NCI-H1694 treated with DMSO at 0.1 percent for 48 hours (cell line): Measurements from ENCODE around the gene DCLK1.
A peak's percentile ranks its signal among the peaks of the same experiment; 100 is the strongest.

ENCODE experiments used
- DNase-seq: peaks from one replicate; lab custom pipeline; 2025; lab: John Stamatoyannopoulos, UW

Gene DCLK1

DNA sequence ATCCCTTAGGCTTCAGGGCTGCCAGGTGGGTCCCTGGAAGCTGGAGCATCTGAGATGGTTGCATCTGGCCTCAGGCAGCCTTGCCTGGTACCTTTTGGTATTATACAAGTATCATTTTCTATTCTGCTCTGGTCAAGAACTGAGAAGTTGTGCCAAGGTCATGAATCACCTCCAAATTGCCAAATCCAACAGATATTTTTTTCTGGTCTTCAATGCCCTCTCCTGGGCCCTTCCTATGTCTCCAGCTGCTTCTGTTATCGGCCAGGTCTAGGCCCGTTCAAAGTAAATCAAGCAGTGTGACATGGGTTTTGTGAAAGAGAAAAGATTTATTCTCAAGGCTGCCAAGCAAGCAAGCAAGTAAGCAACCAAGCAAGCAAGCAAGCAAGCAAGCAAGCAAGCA is 383.6 kb downstream of the DCLK1 start:
- DNase-seq, result no peak

DNA sequence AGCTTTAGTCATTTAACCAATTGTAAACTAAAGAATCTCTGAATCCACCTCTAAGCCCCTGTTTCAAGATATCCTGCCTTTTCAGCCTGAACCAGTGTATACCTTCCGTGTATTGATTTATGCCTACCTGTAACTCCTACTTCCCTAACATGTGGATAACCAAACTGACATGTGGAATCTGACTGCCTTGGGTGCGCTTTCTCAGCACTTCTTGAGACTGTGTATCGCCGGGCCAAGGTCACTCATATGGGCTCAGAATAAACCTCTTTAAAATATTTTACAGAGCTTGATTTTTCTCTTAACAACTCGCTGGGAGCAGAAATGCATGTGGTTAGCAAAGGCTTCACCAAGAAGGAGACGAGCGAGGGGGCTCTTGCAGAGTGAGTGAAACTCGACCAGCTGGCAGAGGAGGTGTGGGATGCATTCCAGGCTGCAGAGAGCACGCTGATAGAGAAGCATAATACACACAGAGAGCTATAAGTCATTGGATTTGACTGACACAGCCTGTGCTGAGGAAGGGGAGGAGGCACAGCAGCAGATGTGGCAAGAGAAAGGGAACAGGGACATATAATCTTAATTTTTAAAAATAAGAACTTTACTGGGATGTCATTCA is 386.5 kb downstream of the DCLK1 start:
- DNase-seq, result peak; percentile 62

- no peak for DNase-seq
Observed at GRCh38 chr13:35744144-35744543, 387.0 kb downstream of the DCLK1 start.

DNA sequence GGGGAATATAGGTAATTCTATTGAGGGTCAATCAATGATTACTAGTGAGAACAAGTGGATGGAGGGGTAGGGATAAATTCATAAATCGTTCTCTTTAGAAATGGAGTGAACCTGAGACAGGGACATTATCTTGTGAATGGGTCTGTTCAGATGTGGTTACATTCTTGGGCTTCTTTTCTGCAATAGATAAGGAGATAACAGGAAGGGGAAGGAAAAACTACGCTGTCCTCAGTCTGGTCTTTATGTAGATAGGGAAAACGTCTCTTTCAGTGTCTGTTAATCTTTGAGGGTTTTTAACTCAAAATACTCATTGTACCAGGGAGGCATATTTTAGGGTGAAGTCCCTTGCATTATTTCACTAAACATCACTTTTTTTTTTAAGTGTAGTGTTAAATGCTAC is 388.0 kb downstream of the DCLK1 start:
- DNase-seq, result no peak

- DNase-seq, result no peak
Observed at GRCh38 chr13:35741657-35742056, 389.5 kb downstream of the DCLK1 start.

DNA sequence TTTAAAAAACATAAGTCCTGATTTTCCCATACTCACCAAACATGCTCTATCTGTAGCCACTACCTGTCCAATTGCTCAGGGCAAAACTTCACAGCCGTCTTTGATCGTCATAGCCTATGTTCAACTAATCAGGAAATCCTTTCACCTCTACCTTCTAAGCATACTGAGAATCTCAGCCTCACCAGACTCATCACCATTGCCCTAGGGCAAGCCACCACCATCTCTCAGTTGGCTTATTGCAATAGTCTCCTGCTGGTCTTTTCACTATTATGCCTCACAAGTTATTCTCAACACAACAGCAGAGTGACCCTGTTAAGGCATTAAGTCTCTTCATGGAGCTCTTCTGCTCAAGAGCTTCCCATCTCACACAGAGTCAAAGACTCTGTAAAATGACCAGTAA is 394.3 kb downstream of the DCLK1 start:
- DNase-seq, result no peak

GRCh38 chr13:35733827-35734226 is 397.4 kb downstream of the DCLK1 start:
- no peak for DNase-seq

GRCh38 chr13:35732565-35732964 is 398.6 kb downstream of the DCLK1 start:
- no peak for DNase-seq

DNA sequence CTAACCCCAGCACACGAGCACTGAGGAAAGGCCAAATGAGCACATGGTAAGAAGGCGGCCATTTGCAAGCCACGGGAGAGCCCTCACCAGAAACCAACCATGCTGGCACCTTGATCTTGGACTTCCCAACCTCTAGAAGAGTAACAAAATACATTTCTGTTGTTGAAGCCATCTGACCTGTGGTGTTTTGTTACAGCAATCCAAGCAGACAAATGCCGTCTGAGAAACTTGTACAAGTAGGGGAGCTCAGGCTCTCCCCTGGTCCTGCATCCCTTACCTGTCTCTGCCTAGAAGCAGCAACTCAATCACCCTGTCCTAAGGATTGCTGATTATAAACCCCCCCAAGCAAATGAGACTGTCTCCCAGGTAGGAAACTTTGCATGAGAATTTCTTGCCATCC is 399.7 kb downstream of the DCLK1 start:
- no peak for DNase-seq

- DNase-seq, result no peak
Observed at GRCh38 chr13:35729926-35730627, 401.1 kb downstream of the DCLK1 start.

GRCh38 chr13:35727881-35728280 is 403.3 kb downstream of the DCLK1 start:
- DNase-seq, result no peak

GRCh38 chr13:35724446-35724845 is 406.7 kb downstream of the DCLK1 start:
- no peak for DNase-seq

DNA sequence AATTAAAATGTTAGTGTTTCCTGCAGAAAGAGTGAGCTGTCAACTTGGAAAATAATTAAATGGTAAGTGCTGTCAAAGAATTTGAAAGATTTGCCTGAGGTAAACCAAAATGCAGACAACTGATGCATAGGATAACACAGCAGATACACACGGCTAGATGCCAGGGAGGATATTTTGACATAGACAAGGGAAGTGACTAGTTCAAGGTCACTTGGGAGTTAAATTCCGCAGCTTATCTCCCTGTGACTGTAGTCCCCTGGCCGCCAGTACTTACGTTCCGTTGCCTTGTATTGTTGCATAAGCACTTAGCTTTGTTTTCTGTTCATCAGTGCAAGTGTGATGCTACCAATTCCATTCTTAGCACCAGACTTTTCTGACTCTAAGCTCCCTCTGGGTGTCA is 407.4 kb downstream of the DCLK1 start:
- DNase-seq, result no peak

DNA sequence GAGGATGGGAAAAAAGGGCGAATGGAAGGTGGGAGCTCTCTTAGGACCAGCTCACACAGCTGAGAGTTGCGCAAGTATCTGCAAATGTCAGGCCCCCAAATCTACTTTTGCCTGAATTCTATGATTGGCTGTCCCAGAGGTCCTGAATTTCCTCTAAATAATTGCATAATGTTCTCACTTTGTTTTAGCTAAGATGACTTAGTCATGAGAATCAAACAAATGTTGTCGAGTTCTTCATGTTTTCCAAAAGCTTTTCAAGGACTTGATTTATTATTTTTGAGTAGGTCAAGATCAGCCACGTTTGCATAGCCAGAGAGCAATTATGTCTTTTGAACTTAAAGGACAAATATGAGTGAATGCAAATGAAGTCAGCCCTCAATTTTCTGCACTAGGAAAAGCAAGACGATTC is 408.1 kb downstream of the DCLK1 start:
- no peak for DNase-seq

- no peak for DNase-seq
Observed at GRCh38 chr13:35722458-35723052, 408.6 kb downstream of the DCLK1 start.

DNA sequence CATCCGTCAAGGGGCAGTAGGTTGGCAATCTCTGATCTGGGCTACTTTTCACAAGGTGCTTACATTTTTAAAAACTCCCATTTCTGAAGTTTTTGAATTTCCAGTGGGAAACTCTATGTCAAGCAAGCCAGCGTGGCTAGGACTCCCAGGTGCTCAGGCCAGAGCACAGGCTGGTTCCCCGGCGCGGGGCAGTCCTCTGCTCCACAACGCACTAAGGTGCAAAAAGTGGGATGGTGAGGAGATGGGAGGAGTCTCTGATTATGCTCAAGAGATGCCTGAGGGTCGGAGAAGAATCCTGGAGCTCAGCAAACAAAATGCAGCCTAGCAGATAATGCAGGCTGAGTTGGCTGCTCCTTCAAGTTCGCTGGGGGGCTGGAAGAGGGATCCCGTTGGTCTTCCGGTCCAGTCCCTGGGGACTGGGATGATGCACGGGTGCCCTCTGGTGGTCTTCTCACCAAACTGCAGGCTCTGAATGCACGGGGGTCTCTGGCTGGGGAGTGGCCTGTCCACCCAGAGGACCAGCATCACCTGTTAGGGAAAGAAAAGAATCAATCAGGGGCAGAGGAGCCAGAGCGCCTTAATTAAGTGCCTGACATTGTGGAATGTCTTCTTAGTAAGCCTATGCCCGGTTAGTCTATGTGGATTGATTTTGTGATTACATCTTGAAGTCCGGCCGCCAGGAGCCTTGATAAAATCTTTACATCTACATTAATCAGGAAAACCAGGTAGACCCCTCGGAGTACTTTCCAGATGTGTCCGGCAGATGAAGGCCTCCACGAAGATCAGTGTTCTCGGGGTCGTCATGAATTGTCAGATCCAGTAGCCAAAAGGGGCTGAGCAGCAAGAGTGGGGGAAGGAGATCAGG is 410.3 kb downstream of the DCLK1 start:
- DNase-seq, result peak; percentile 74

DNA sequence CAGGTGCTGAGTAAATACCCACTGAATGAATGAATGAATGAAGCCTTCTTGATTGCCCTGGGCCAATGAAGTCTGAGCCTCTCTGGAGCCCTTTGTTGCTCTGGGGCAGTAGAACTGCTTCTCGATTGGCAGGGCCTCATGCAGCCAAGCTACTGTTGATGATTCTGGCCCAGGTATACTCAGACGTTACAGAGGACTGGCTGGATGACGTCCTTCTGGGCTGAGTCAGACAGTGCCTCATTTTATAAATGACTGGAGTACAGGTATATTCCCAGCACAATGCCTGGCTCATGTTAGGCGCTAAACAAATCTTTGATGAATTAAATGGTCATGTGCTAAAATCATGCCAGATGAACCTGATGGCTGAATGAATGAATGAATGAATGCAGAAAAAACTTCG is 410.9 kb downstream of the DCLK1 start:
- no peak for DNase-seq
